Measurements from ENCODE around the gene NT5M. TPM values are rescaled to one million over a fixed set of nuclear protein-coding genes. Genes with fewer than 3 reads are reported as not detected.

NT5M gene
- total RNA-seq, 1 donor from 2014 or later, result 1.9 TPM

DNA sequence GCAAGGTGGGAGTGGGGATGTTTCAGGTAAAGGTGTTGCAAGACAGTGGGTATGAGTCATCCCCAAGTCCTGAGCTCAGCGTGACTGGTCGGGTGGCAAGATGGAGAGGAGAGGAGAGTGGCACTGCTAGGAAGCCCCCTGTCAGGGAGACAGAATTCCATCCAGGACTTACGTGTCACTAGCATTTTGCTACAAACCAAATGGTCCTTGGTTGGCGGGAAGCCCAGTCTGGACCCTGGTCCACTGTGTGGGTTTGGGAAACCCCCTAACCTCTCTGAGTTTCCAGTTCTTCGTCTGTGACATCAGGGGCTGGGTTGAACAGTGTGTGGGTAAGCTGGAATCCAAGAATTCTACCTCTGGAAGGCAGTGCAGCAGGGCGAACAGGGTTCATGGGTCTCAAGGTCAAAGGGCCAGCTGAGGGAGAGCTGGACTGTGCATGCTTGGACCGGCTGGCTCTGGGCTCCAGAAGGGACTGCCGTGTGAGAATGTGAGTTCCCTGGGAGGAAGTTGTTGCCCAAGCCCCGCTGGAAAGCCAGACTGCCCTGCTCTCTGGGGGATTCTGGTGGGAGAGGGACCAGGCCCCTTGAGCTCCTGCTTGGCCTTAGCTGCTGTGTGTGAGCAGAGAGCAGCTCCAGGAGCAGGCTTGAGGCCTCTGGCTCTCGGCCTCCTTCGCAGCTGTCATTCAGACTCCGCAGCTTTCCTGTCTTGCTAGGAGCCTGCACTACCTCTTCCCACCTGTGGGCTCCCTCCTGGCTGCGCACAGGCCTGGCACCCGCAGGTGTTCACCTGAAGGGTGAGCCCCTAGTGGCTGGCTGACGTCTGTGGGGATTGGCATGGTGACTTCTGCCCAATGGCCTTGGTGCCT, 84.6 kb downstream of the NT5M start:
- ATAC-seq (peak; percentile 84), DNase-seq (peak; percentile 78)
- intact Hi-C loops (cut with DNase I), result no loop called here
- Histone ChIP-seq H3K27ac (no peak overlapping the region), H3K9me3 (no peaks in the 10 kb centered on the region), H3K4me3 (no peak overlapping the region), H3K36me3 (no peaks in the 10 kb centered on the region), H3K4me1 (no peaks in the 10 kb centered on the region), H3K27me3 (no peaks in the 10 kb centered on the region)
- TF ChIP-seq, protein P1, sequence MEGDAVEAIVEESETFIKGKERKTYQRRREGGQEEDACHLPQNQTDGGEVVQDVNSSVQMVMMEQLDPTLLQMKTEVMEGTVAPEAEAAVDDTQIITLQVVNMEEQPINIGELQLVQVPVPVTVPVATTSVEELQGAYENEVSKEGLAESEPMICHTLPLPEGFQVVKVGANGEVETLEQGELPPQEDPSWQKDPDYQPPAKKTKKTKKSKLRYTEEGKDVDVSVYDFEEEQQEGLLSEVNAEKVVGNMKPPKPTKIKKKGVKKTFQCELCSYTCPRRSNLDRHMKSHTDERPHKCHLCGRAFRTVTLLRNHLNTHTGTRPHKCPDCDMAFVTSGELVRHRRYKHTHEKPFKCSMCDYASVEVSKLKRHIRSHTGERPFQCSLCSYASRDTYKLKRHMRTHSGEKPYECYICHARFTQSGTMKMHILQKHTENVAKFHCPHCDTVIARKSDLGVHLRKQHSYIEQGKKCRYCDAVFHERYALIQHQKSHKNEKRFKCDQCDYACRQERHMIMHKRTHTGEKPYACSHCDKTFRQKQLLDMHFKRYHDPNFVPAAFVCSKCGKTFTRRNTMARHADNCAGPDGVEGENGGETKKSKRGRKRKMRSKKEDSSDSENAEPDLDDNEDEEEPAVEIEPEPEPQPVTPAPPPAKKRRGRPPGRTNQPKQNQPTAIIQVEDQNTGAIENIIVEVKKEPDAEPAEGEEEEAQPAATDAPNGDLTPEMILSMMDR (IDR thresholded peaks at IDR 0.05), result peak; percentile 45

DNA sequence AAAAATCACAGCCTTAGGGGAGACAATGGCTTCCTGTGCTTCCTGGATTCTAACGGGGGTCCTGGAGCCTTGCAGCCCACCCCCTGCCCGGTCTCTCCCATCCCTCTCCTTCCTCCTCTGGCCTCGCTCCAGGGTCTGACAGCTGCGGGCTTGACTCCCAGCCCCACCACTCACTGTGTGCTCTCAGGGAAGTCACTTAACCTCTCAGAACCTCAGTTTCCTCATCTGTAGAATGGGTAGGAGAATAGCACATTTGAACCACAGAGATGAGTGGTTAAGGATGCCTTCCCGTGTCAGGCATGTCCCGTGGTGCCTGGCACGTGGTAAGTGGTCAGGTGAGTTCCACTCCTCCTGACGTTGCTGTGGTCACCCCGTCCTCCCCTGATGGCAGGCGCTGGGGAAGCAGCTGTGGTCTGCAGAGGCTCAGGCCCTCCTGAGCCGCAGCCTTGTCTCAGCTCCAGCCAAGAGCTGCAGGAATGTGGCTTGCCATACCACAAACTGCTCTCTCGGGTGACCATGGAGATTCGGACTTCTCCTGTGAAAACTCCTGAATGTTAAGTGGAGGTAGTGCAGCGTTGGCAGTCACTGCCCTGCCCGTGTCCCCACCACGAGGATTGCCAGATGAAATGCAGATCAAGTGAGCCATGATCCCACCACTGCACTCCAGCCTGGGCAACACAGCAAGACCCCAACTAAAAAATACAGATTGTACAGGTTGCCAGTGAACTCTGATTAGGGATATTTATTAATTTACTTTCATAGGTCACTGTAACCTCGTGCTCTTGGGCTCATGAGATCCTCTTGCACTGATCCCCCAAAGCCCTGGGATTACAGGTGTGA, 85.7 kb downstream of the NT5M start:
- no peak overlapping the region for H3K4me3 ChIP-seq
- TF ChIP-seq, protein P1 (IDR thresholded peaks at IDR 0.05), result no peak
- no peak overlapping the region for H3K27ac ChIP-seq
- no peaks in the 10 kb centered on the region for H3K4me1 ChIP-seq
- DNase-seq (no peak), ATAC-seq (peak; percentile 75)
- H3K27me3 ChIP-seq, result no peaks in the 10 kb centered on the region
- intact Hi-C loops (cut with DNase I), result no loop called here
- no peaks in the 10 kb centered on the region for H3K36me3 ChIP-seq
- no peaks in the 10 kb centered on the region for H3K9me3 ChIP-seq

DNA sequence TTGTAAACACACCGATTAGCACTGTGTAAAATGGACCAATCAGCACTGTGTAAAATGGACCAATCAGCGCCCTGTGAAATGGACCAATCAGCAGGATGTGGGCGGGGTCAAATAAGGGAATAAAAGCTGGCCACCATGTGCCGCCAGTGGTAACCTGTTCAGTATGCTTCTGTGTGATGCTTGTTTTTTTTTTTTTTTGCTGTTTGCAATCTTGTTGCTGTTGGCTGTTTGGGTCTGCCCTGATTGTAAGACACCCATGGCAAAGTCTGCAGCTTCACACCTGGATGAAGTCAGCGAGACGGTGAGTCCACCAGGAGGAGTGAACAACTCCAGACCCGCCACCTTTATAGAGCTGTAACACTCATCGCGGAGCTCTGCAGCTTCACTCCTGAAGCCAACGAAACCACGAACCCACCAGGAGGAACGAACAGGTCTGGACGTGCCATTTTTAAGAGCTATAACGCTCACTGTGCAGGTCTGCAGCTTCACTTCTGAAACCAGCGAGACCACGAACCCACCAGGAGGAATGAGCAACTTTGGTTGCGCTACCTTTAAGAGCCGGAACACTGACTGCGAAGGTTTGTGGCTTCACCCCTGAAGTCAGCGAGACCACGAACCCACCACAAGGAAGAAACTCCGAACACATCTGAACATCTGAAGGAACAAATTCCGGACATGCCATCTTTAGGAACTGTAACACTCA, 88.6 kb downstream of the NT5M start:
- Histone ChIP-seq H3K27me3 (no peaks in the 10 kb centered on the region), H3K9me3 (no peaks in the 10 kb centered on the region), H3K36me3 (no peaks in the 10 kb centered on the region), H3K4me3 (no peak overlapping the region), H3K4me1 (no peaks in the 10 kb centered on the region), H3K27ac (no peak overlapping the region)
- DNase-seq (no peak), ATAC-seq (no peak)
- intact Hi-C loops (cut with DNase I), result no loop called here
- TF ChIP-seq, protein P1 (IDR thresholded peaks at IDR 0.05), result no peak

DNA sequence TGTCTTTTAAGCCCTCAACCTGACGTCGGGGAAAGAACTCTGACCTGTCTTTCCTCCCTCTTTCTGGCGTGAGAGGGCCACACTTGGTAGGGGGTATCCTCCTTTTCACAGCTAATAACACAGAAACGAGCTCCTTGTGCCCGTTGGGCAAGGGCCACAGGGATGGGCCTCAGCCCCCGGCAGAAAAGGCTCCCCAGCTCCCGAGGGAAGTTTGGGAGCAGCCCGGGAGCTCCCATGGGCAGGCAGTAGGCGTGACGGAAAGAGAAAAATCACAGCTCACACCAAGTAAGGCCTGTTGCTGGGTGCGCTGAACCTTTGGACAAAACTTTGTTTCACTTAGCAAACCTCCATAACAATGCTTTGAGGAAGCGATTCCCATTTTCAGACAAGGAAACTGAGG, 90.8 kb downstream of the NT5M start:
- intact Hi-C loops (cut with DNase I), result no loop called here
- TF ChIP-seq, protein P1 (IDR thresholded peaks at IDR 0.05), result no peak
- ATAC-seq (no peak), DNase-seq (no peak)
- Histone ChIP-seq H3K4me1 (peaks cover 7% of the 10 kb centered on the region), H3K4me3 (no peak overlapping the region), H3K9me3 (no peaks in the 10 kb centered on the region), H3K36me3 (no peaks in the 10 kb centered on the region), H3K27me3 (no peaks in the 10 kb centered on the region), H3K27ac (no peak overlapping the region)

DNA sequence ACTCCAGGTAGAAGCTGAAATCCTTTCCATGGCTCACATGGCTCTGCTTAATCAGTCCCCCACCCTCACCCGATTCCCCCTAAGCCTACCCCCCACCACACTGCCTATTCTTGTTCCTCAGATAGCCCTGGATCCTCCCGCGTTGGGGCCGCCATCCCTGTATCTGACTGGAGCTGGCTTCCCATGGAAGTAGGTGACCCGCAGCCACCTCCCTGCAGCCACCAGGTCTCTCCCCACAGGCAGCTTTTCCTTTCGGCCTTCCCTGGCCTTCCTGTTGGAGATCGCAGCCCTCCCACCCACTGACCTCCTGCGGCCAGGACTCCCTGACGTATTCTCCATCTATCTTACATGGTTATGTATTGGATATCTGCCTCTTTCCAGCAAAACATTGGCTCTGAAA, 91.3 kb downstream of the NT5M start:
- no peak for DNase-seq
- intact Hi-C loops (cut with DNase I), result no loop called here
- Histone ChIP-seq H3K4me3 (no peak overlapping the region), H3K27me3 (no peaks in the 10 kb centered on the region), H3K36me3 (no peaks in the 10 kb centered on the region), H3K27ac (no peak overlapping the region), H3K4me1 (peaks cover 12% of the 10 kb centered on the region), H3K9me3 (no peaks in the 10 kb centered on the region)
- no peak for ATAC-seq
- TF ChIP-seq, protein P1 (IDR thresholded peaks at IDR 0.05), result no peak

Measured in upper lobe of right lung (tissue), 1 donor.